Testis (tissue), 2 donors: ENCODE data around the gene SERPINA12.

Source experiments
- POLR2A ChIP-seq: fragments of 450-650 bp; IDR thresholded peaks from one replicate; pipeline ENCODE4 v1.6.1; 2017; ENCODE audit warnings: antibody characterized with exemption, mild to moderate bottlenecking, moderate library complexity
- TF ChIP-seq, protein P1 (sequence below), 3 experiments: fragments of 450-650 bp in 2 of 3; fragments of 200-600 bp in 1 of 3; sonication (generic) in 1 of 3; IDR thresholded peaks; one replicate each; pipeline ENCODE4 v1.5.1; 2016 to 2019; ENCODE audit warnings: antibody characterized with exemption in 3 of 3, mild to moderate bottlenecking in 2 of 3, moderate library complexity in 1 of 3

DNA sequence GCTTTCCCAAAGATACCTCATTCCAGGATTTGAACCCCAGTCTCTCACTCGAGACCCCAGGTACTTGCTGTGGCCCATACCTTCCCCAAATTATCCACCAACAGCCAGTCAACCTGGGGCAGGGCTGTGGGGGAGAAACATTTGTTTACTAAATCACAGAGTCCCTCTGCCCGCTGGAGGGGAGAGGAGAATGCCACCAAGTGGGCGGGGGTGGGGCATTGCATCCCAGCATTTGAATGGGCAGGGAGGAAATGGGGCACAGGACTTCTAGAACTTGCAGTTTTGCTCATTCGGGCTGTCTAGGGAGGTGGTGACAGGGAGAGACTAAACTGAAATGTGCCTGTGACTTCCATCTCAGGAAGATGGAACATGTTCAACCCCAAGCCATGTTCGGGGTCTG is 22.4 kb downstream of the SERPINA12 start:
- TF ChIP-seq, protein P1, sequence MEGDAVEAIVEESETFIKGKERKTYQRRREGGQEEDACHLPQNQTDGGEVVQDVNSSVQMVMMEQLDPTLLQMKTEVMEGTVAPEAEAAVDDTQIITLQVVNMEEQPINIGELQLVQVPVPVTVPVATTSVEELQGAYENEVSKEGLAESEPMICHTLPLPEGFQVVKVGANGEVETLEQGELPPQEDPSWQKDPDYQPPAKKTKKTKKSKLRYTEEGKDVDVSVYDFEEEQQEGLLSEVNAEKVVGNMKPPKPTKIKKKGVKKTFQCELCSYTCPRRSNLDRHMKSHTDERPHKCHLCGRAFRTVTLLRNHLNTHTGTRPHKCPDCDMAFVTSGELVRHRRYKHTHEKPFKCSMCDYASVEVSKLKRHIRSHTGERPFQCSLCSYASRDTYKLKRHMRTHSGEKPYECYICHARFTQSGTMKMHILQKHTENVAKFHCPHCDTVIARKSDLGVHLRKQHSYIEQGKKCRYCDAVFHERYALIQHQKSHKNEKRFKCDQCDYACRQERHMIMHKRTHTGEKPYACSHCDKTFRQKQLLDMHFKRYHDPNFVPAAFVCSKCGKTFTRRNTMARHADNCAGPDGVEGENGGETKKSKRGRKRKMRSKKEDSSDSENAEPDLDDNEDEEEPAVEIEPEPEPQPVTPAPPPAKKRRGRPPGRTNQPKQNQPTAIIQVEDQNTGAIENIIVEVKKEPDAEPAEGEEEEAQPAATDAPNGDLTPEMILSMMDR (IDR thresholded peaks at IDR 0.05) = no peak
- no peak for TF ChIP-seq POLR2A
